K562 (cell line): Measurements from ENCODE around the gene SARS1. TPM values are rescaled to one million over a fixed set of nuclear protein-coding genes. Genes with fewer than 3 reads are reported as not detected.

Experiments used
- CHD4 ChIP-seq: fragments of 200-600 bp; sonication (generic); IDR thresholded peaks from 3 replicates; pipeline ENCODE4 v1.6.1; 2012; ENCODE audit warnings: low read depth, mild to moderate bottlenecking, mixed read lengths, low read length, inconsistent platforms; ENCODE audit not compliant: insufficient read depth, insufficient replicate concordance, poor library complexity, severe bottlenecking
- CHD7 ChIP-seq: fragments of 200-600 bp; sonication (generic); IDR thresholded peaks from one replicate; pipeline ENCODE4 v1.6.1; 2012; ENCODE audit warnings: mild to moderate bottlenecking, low read depth, low read length, inconsistent platforms
- CREM ChIP-seq: IDR thresholded peaks from 2 replicates; pipeline ENCODE4 v1.6.1; 2014; ENCODE audit warnings: antibody characterized with exemption, low read depth
- DACH1 ChIP-seq: fragments of 450-650 bp; IDR thresholded peaks from 2 replicates; pipeline ENCODE4 v1.6.1; 2018; ENCODE audit not compliant: partially characterized antibody
- DMBX1 ChIP-seq: fragments of 250-450 bp; sonication (Bioruptor Pico); IDR thresholded peaks from 2 replicates; pipeline ENCODE4 v1.8.0; 2022; ENCODE audit warnings: inconsistent platforms, mild to moderate bottlenecking, moderate library complexity, borderline replicate concordance
- MCM2 ChIP-seq: fragments of 450-650 bp; IDR thresholded peaks from 2 replicates; pipeline ENCODE4 v1.6.1; 2017; ENCODE audit warnings: low read depth, mild to moderate bottlenecking
- RB1 ChIP-seq: fragments of 450-650 bp; IDR thresholded peaks from 2 replicates; pipeline ENCODE4 v1.6.1; 2017; ENCODE audit warnings: low read depth, mild to moderate bottlenecking
- VEZF1 ChIP-seq: fragments of 200-800 bp; sonication (Bioruptor generic); IDR thresholded peaks from 2 replicates; pipeline ENCODE4 v1.6.1; 2017; ENCODE audit warnings: missing genetic modification characterization, missing compliant biosample characterization
- ZBTB5 ChIP-seq: fragments of 450-650 bp; IDR thresholded peaks from 2 replicates; pipeline ENCODE4 v1.6.1; 2017; ENCODE audit warnings: antibody characterized with exemption
- ZNF511 ChIP-seq: sonication (generic); formaldehyde crosslinking; IDR thresholded peaks from 2 replicates; pipeline ENCODE4 v1.8.0; 2022; ENCODE audit warnings: mild to moderate bottlenecking, missing genetic modification reagents
- ZNF561 ChIP-seq: fragments of 450-650 bp; formaldehyde crosslinking; conservative IDR thresholded peaks from 2 replicates; pipeline ENCODE4 v1.4.0; 2020; ENCODE audit warnings: mild to moderate bottlenecking, moderate library complexity
- polyA plus RNA-seq, 8 experiments: library from polyadenylated mRNA; depleted of rRNA in 4 of 8; stranded (reverse) in 5 of 8; unstranded in 3 of 8; fragments of >200 nt; fragmentation: Nextera tagmentation in 2 of 8; fragmentation: Illumina TruSeq in 1 of 8; extraction: Ambion mirVana in 2 of 8; extraction: Trizol in 1 of 8; gene quantifications; 2 replicates each; pipeline versions ENCODE4 v1.2.1 to v1.2.3, GENCODE V29; 2011 to 2014; ENCODE audit warnings: inconsistent platforms in 1 of 8, missing spikeins in 1 of 8
- total RNA-seq, 7 experiments: library from RNA; depleted of rRNA in 6 of 7; stranded (reverse); fragments of >200 nt in 6 of 7; fragmentation: Illumina TruSeq in 2 of 7; extraction: Trizol in 2 of 7; gene quantifications; 2 replicates each; pipeline versions ENCODE4 v1.2.1 to v1.2.3, GENCODE V29; 2011 to 2021; ENCODE audit warnings: low replicate concordance in 1 of 7

SARS1 gene
- total and polyA plus RNA-seq, 9 of the 15 experiments (the other 6 are each of a cell fraction or from before 2014, with no cell fraction given) = 221 to 623 (median 254) TPM

- no peak for TF ChIP-seq CHD7
- TF ChIP-seq DACH1 = no peak
- TF ChIP-seq CREM = no peak
- TF ChIP-seq ZNF511 (CRISPR knock-in tag) = no peak
- peak; percentile 47 for TF ChIP-seq VEZF1 (CRISPR knock-in tag)
- TF ChIP-seq ZBTB5 = no peak
- TF ChIP-seq CHD4 = no peak
- TF ChIP-seq RB1 = peak; percentile 54
- no peak for TF ChIP-seq DMBX1 (CRISPR knock-in tag)
- TF ChIP-seq ZNF561 = no peak
- TF ChIP-seq MCM2 = no peak
Observed at GRCh38 chr1:109249654-109250401, 36.1 kb downstream of the SARS1 start (continued).
